Neural progenitor cell (in vitro differentiated cells): ENCODE results near the gene ADAMTS3. TPM values are rescaled to one million over a fixed set of nuclear protein-coding genes. Genes with fewer than 3 reads are reported as not detected.
A peak's percentile ranks its signal among the peaks of the same experiment; 100 is the strongest.

ENCODE experiments used
- DNase-seq: peaks from one replicate; pipeline ENCODE4 v3.0.0-alpha.2; 2016; ENCODE audit warnings: low spot score
- H2AFZ ChIP-seq: fragments of 200-600 bp; sonication (generic); replicated peaks from 2 replicates; pipeline ENCODE4 v1.6.1; 2016; ENCODE audit warnings: antibody characterized with exemption
- H3F3A ChIP-seq: fragments of 200-600 bp; sonication (generic); 2 replicates; pipeline ENCODE4 v1.6.1; 2016; ENCODE audit warnings: antibody characterized with exemption, low read depth
- H3K27ac ChIP-seq: fragments of 200-600 bp; sonication (generic); 2 replicates; pipeline ENCODE4 v1.5.1; 2016; ENCODE audit warnings: mild to moderate bottlenecking
- H3K27me3 ChIP-seq: fragments of 200-600 bp; sonication (generic); 2 replicates; pipeline ENCODE4 v1.6.1; 2016; ENCODE audit warnings: mild to moderate bottlenecking, moderate library complexity
- H3K36me3 ChIP-seq: fragments of 200-600 bp; sonication (generic); 2 replicates; pipeline ENCODE4 v1.5.1; 2016
- H3K4me1 ChIP-seq: fragments of 200-600 bp; sonication (generic); 2 replicates; pipeline ENCODE4 v1.6.1; 2016; ENCODE audit warnings: mixed run types
- H3K4me2 ChIP-seq: fragments of 200-600 bp; sonication (generic); 2 replicates; pipeline ENCODE4 v1.6.1; 2016
- H3K4me3 ChIP-seq: fragments of 200-600 bp; sonication (generic); 2 replicates; pipeline ENCODE4 v1.5.1; 2016
- H3K79me2 ChIP-seq: fragments of 200-600 bp; sonication (generic); 2 replicates; pipeline ENCODE4 v1.6.1; 2016; ENCODE audit warnings: low read depth
- H3K9ac ChIP-seq: fragments of 200-600 bp; sonication (generic); 2 replicates; pipeline ENCODE4 v1.6.1; 2016
- H3K9me3 ChIP-seq: fragments of 200-600 bp; sonication (generic); 2 replicates; pipeline ENCODE4 v1.5.1; 2016; ENCODE audit warnings: low read depth
- H4K20me1 ChIP-seq: fragments of 200-600 bp; sonication (generic); 2 replicates; pipeline ENCODE4 v1.6.1; 2016; ENCODE audit warnings: low read depth
- H3K27ac Mint-ChIP-seq: 3 replicates; pipeline ENCODE4 v1.8.0; 2021; ENCODE audit warnings: mixed read lengths
- H3K27me3 Mint-ChIP-seq: 2 replicates; pipeline ENCODE4 v1.8.0; 2022; ENCODE audit warnings: low read depth, mild to moderate bottlenecking, inconsistent platforms, moderate library complexity, mixed read lengths; ENCODE audit not compliant: insufficient read depth
- H3K36me3 Mint-ChIP-seq: 3 replicates; pipeline ENCODE4 v1.8.0; 2021; ENCODE audit warnings: mixed read lengths
- H3K4me1 Mint-ChIP-seq: 3 replicates; pipeline ENCODE4 v1.8.0; 2021; ENCODE audit warnings: mixed read lengths
- H3K4me3 Mint-ChIP-seq: 3 replicates; pipeline ENCODE4 v1.8.0; 2021; ENCODE audit warnings: mild to moderate bottlenecking, moderate library complexity, mixed read lengths
- H3K9me3 Mint-ChIP-seq: 3 replicates; pipeline ENCODE4 v1.8.0; 2020; ENCODE audit warnings: mixed read lengths
- CTCF ChIP-seq: fragments of 200-600 bp; sonication (generic); IDR thresholded peaks from 2 replicates; pipeline ENCODE4 v1.5.1; 2017; ENCODE audit warnings: antibody characterized with exemption, mild to moderate bottlenecking
- EZH2 ChIP-seq: fragments of 200-600 bp; sonication (generic); IDR thresholded peaks from 2 replicates; pipeline ENCODE4 v1.6.1; 2017; ENCODE audit warnings: antibody characterized with exemption, mild to moderate bottlenecking, moderate library complexity
- EZH2phosphoT487 ChIP-seq: fragments of 200-600 bp; sonication (generic); IDR thresholded peaks from 2 replicates; pipeline ENCODE4 v1.6.1; 2017; ENCODE audit warnings: antibody characterized with exemption
- total RNA-seq: library from RNA; depleted of rRNA; stranded (reverse); fragments of >200 nt; gene quantifications from 2 replicates; pipeline ENCODE4 v1.2.3, GENCODE V29; 2015; ENCODE audit warnings: low replicate concordance

Gene ADAMTS3
- total RNA-seq, 1 donor from 2014 or later: 2.1 TPM

GRCh38 chr4:72320223-72320948 lies 248.6 kb downstream of the ADAMTS3 start:
- no peaks in the 10 kb centered on the region for H3K27me3 ChIP-seq
- no peaks in the 10 kb centered on the region for H3K4me1 ChIP-seq
- peak overlapping the region; percentile 12 for H3K27ac Mint-ChIP-seq
- H3K9me3 ChIP-seq: no peaks in the 10 kb centered on the region
- no peak overlapping the region for H2AFZ ChIP-seq
- no peak overlapping the region for H3K4me2 ChIP-seq
- H3K36me3 Mint-ChIP-seq: peaks cover 2% of the 10 kb centered on the region
- no peak overlapping the region for H3K4me3 ChIP-seq
- no peaks in the 10 kb centered on the region for H4K20me1 ChIP-seq
- no peak overlapping the region for H3K9ac ChIP-seq
- no peaks in the 10 kb centered on the region for H3K79me2 ChIP-seq
- H3K4me3 Mint-ChIP-seq: no peak overlapping the region
- H3K36me3 ChIP-seq: no peaks in the 10 kb centered on the region
- TF ChIP-seq EZH2: no peak
- TF ChIP-seq CTCF: no peak
- TF ChIP-seq EZH2phosphoT487: no peak
- no peak for DNase-seq
- H3K4me1 Mint-ChIP-seq: peaks cover 23% of the 10 kb centered on the region
- no peaks in the 10 kb centered on the region for H3F3A ChIP-seq
- no peaks in the 10 kb centered on the region for H3K9me3 Mint-ChIP-seq
- no peaks in the 10 kb centered on the region for H3K27me3 Mint-ChIP-seq
- no peak overlapping the region for H3K27ac ChIP-seq

DNA sequence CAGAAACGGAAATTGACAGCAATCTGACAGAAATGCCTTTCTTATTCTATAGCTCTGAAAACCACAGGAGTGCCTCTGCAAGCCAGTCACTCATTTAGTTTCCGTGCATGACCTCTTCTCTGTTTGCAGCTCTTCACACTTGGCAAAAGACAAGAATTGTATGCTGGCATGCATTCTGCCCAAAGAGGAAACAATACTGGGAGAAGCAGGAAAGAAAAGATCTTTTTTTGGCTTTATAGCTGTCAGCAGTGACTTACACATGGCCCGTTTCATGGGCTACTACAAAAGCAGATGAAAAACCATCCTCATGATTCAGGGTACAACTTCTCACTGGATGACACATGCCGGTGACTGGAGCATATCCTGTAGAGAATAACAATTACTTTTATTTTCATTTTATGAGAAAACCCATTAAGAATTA lies 249.4 kb downstream of the ADAMTS3 start:
- peaks cover 2% of the 10 kb centered on the region for H3K36me3 Mint-ChIP-seq
- Histone ChIP-seq H3K36me3 (no peaks in the 10 kb centered on the region), H3K4me2 (no peak overlapping the region), H4K20me1 (no peaks in the 10 kb centered on the region), H3K27ac (no peak overlapping the region), H3K4me1 (no peaks in the 10 kb centered on the region), H3K27me3 (no peaks in the 10 kb centered on the region), H3F3A (no peaks in the 10 kb centered on the region), H2AFZ (no peak overlapping the region), H3K9ac (no peak overlapping the region), H3K9me3 (no peaks in the 10 kb centered on the region), H3K4me3 (no peak overlapping the region), H3K79me2 (no peaks in the 10 kb centered on the region)
- TF ChIP-seq EZH2phosphoT487 (no peak), CTCF (no peak), EZH2 (no peak)
- H3K27ac Mint-ChIP-seq: no peak overlapping the region
- H3K9me3 Mint-ChIP-seq: no peaks in the 10 kb centered on the region
- peaks cover 19% of the 10 kb centered on the region for H3K4me1 Mint-ChIP-seq
- no peaks in the 10 kb centered on the region for H3K27me3 Mint-ChIP-seq
- H3K4me3 Mint-ChIP-seq: no peak overlapping the region
- no peak for DNase-seq

DNA sequence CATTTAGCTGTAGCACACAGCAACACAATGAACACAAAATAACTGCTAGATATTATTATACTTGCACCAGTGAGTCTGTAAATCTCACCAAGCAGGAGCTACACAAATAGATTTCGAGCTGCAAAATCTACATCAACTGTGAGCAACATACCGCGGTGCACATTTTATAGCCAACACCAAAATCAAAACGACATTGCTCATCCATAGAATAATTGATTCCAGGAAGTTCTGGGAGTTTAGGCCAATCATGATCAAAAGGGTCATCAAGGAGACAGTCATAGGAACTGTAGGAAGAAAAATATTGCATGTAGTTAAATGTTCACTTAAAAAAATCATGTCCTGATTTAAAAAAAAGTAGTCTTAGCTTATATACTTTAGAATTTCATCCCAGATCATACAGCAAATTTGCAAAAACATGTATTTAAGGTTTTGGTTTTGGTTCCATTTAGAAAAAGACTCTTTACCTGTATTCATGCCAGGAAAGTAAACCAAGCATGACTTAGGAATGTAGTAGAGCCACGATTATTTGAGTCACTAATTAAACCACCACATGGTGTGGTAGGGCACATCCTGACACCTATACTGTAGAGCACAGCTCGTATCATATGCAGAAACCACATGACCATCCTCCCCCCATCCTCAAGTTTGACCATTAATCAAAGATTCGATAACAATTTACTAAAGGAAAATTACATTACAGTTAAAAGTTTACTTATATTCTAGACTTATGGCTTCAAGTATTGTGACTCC lies 250.4 kb downstream of the ADAMTS3 start:
- no peaks in the 10 kb centered on the region for H3K27me3 Mint-ChIP-seq
- Histone ChIP-seq H3K4me1 (no peaks in the 10 kb centered on the region), H3K27ac (no peak overlapping the region), H3K79me2 (no peaks in the 10 kb centered on the region), H3K9me3 (no peaks in the 10 kb centered on the region), H3K9ac (no peak overlapping the region), H2AFZ (no peak overlapping the region), H4K20me1 (no peaks in the 10 kb centered on the region), H3K27me3 (no peaks in the 10 kb centered on the region), H3K36me3 (no peaks in the 10 kb centered on the region), H3F3A (no peaks in the 10 kb centered on the region), H3K4me3 (no peak overlapping the region), H3K4me2 (no peak overlapping the region)
- peaks cover 14% of the 10 kb centered on the region for H3K4me1 Mint-ChIP-seq
- peaks cover 2% of the 10 kb centered on the region for H3K36me3 Mint-ChIP-seq
- DNase-seq: no peak
- no peak overlapping the region for H3K27ac Mint-ChIP-seq
- TF ChIP-seq EZH2phosphoT487: no peak
- TF ChIP-seq CTCF: no peak
- no peak for TF ChIP-seq EZH2
- H3K4me3 Mint-ChIP-seq: no peak overlapping the region
- H3K9me3 Mint-ChIP-seq: no peaks in the 10 kb centered on the region
